Midbrain (tissue), 1 donor: ENCODE data around the gene MBP.
A peak's percentile ranks its signal among the peaks of the same experiment; 100 is the strongest.

Experiments used
- DNase-seq: peaks from one replicate; lab custom pipeline; 2025; lab: John Stamatoyannopoulos, UW

The MBP gene

GRCh38 chr18:77114415-77115191 is 18.0 kb downstream of the MBP start:
- DNase-seq = peak; percentile 46

- DNase-seq = no peak
These were observed 18.5 kb downstream of the MBP start for GRCh38 chr18:77114152-77114414.

- DNase-seq = no peak
These were observed 19.0 kb downstream of the MBP start for GRCh38 chr18:77113361-77114151.

- DNase-seq = no peak
These were observed 19.9 kb downstream of the MBP start for GRCh38 chr18:77112747-77113092.

- DNase-seq = no peak
These were observed 20.4 kb downstream of the MBP start for GRCh38 chr18:77111951-77112746.

- DNase-seq = no peak
These were observed 21.1 kb downstream of the MBP start for GRCh38 chr18:77111449-77111848.

- DNase-seq = no peak
These were observed 21.6 kb downstream of the MBP start for GRCh38 chr18:77110936-77111335.

GRCh38 chr18:77110400-77110799 is 22.2 kb downstream of the MBP start:
- DNase-seq = no peak

- DNase-seq = no peak
These were observed 22.9 kb downstream of the MBP start for GRCh38 chr18:77109648-77110019.

- DNase-seq = no peak
These were observed 23.5 kb downstream of the MBP start for GRCh38 chr18:77108821-77109647.

- peak; percentile 42 for DNase-seq
These were observed 24.4 kb downstream of the MBP start for GRCh38 chr18:77108001-77108692.

GRCh38 chr18:77107292-77107691 is 25.3 kb downstream of the MBP start:
- DNase-seq = no peak

GRCh38 chr18:77106331-77106730 is 26.3 kb downstream of the MBP start:
- no peak for DNase-seq

GRCh38 chr18:77105680-77106079 is 26.9 kb downstream of the MBP start:
- DNase-seq = no peak

GRCh38 chr18:77105028-77105427 is 27.6 kb downstream of the MBP start:
- DNase-seq = no peak

- DNase-seq = no peak
These were observed 28.5 kb downstream of the MBP start for GRCh38 chr18:77103991-77104531.

- no peak for DNase-seq
These were observed 29.3 kb downstream of the MBP start for GRCh38 chr18:77103187-77103850.

- DNase-seq = no peak
These were observed 30.1 kb downstream of the MBP start for GRCh38 chr18:77102259-77103040.

GRCh38 chr18:77101410-77102258 is 30.9 kb downstream of the MBP start:
- no peak for DNase-seq
